ENCODE results near the gene SUGCT.

DNA sequence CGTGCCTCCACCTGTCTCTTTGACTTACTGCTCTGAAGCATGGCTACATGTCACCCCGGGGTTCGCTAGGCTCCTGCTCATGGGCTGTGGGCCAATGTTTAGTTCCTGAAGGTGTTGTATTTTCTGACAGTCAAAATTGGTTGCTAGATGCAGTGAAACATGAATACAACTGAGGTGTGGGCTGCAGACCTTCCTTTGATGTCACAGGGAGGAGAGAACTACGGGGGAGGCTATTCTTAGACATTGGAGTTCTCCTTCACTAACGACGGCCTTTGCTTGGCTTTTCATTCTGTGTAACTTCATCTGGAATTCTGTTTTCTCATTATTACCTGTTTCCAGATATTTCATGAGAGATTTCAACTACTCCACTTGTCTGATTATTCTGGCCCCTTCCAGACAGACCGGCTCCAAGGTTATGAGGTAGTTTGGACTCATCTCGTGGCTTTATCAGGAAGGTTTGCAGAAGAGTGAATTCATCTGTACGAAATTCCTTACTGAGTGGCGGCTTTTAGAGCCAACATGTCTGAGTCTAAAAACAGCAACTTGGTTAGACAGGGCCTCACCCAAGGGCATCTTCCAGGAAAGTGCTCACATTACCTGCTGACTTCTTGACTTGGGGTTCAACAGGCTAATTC lies 774.7 kb downstream of the SUGCT start:
- TF ChIP-seq CTCF (IDR thresholded peaks at IDR 0.05 in 2 of 3, conservative IDR thresholded peaks at IDR 0.05 in 1 of 3; ENCODE audit: insufficient read depth in 2 of 3, low read depth in 1 of 3, low read length in 3 of 3): no peak
- no peak for TF ChIP-seq SRF (CRISPR knock-in tag; IDR thresholded peaks at IDR 0.05)
- TF ChIP-seq, protein P1, sequence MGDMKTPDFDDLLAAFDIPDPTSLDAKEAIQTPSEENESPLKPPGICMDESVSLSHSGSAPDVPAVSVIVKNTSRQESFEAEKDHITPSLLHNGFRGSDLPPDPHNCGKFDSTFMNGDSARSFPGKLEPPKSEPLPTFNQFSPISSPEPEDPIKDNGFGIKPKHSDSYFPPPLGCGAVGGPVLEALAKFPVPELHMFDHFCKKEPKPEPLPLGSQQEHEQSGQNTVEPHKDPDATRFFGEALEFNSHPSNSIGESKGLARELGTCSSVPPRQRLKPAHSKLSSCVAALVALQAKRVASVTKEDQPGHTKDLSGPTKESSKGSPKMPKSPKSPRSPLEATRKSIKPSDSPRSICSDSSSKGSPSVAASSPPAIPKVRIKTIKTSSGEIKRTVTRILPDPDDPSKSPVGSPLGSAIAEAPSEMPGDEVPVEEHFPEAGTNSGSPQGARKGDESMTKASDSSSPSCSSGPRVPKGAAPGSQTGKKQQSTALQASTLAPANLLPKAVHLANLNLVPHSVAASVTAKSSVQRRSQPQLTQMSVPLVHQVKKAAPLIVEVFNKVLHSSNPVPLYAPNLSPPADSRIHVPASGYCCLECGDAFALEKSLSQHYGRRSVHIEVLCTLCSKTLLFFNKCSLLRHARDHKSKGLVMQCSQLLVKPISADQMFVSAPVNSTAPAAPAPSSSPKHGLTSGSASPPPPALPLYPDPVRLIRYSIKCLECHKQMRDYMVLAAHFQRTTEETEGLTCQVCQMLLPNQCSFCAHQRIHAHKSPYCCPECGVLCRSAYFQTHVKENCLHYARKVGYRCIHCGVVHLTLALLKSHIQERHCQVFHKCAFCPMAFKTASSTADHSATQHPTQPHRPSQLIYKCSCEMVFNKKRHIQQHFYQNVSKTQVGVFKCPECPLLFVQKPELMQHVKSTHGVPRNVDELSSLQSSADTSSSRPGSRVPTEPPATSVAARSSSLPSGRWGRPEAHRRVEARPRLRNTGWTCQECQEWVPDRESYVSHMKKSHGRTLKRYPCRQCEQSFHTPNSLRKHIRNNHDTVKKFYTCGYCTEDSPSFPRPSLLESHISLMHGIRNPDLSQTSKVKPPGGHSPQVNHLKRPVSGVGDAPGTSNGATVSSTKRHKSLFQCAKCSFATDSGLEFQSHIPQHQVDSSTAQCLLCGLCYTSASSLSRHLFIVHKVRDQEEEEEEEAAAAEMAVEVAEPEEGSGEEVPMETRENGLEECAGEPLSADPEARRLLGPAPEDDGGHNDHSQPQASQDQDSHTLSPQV (IDR thresholded peaks at IDR 0.05): no peak
- TF ChIP-seq POLR2A (conservative IDR thresholded peaks at IDR 0.05): no peak
- TF ChIP-seq ZSCAN29 (IDR thresholded peaks at IDR 0.05): no peak
- no peak for TF ChIP-seq HDAC1 (IDR thresholded peaks at IDR 0.05)
- no peak for TF ChIP-seq SIN3A (IDR thresholded peaks at IDR 0.05; ENCODE audit: borderline replicate concordance in 2 of 2, control insufficient read depth in 1 of 2, low read depth in 2 of 2, low read length in 2 of 2)
- TF ChIP-seq ZNF77 (CRISPR knock-in tag; IDR thresholded peaks at IDR 0.05): no peak
- TF ChIP-seq ZNF175 (CRISPR knock-in tag; IDR thresholded peaks at IDR 0.05; ENCODE audit: low read depth): no peak
- TF ChIP-seq THAP7 (CRISPR knock-in tag; IDR thresholded peaks at IDR 0.05): no peak
- TF ChIP-seq ZBTB33 (CRISPR knock-in tag; IDR thresholded peaks at IDR 0.05): no peak
- TF ChIP-seq HNRNPH1 (optimal IDR thresholded peaks at IDR 0.05; ENCODE audit: low read depth, low read length): no peak

Measured in K562 (cell line).